ENCODE measurements around the gene UGT1A10. TPM values are rescaled to one million over a fixed set of nuclear protein-coding genes. Genes with fewer than 3 reads are reported as not detected.

The UGT1A10 gene
- total and polyA plus RNA-seq, 10 of the 15 experiments (the other 5 are each of a cell fraction or from before 2014, with no cell fraction given) = not detected

DNA sequence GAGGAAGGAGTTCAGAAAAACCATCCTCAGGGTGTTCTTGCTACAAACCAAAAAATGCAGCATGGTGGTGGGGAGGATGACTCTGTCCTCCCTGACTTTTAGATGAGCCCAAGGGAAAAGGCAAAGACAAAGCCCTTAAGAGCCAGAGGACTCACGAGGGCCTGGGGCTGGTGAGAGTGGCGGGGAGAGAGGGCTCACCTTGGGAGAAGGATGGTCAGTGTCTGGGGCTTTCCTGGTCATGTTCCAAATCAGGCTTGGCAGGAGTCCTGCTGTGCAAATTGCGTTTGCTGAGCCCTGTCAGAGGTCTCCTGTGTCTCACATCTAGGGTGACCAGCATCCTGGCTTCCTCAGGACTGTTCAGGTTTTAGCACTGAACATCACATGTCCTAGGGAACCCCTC lies 128.5 kb downstream of the UGT1A10 start:
- 0% methylated on average over 3 of the region's 3 CpGs for WGBS (ENCODE audit: insufficient coverage, insufficient replicate concordance, low lambda C conversion rate, missing lambda C conversion rate)
- Histone ChIP-seq H3K9ac (ENCODE audit: control insufficient read depth, insufficient read depth, low read length) (no peak overlapping the region), H4K20me1 (ENCODE audit: control insufficient read depth, insufficient read depth) (no peaks in the 10 kb centered on the region), H3K36me3 (ENCODE audit: control insufficient read depth in 2 of 2, insufficient read depth in 2 of 2, low read length in 1 of 2) (no peaks in the 10 kb centered on the region), H3K79me2 (ENCODE audit: control insufficient read depth, insufficient read depth, low read length) (no peaks in the 10 kb centered on the region), H3K4me1 (ENCODE audit: control insufficient read depth, insufficient read depth, low read length) (no peaks in the 10 kb centered on the region), H3K4me3 (no peak overlapping the region), H3K27me3 (replicated peaks in 1 of 2; ENCODE audit: control insufficient read depth in 2 of 2, insufficient read depth in 2 of 2, low read length in 1 of 2) (peaks cover 0 to 3% of the 10 kb centered on the region in 2 experiments; a peak in 1 of 4 replicates), H3K27ac (ENCODE audit: control insufficient read depth, insufficient read depth) (no peak overlapping the region), H3K9me3 (replicated peaks; ENCODE audit: control insufficient read depth, insufficient read depth, low read length) (no peaks in the 10 kb centered on the region), H3K4me2 (ENCODE audit: control insufficient read depth, insufficient read depth) (no peak overlapping the region), H2AFZ (ENCODE audit: control insufficient read depth, low read depth, low read length) (no peak overlapping the region)
- no peak for DNase-seq (ENCODE audit: low read depth, low spot score)
- intact Hi-C loops (cut with micrococcal nuclease; ENCODE audit: unreplicated experiment) = no loop called here
- no peak for FAIRE-seq
- in situ Hi-C loops (cut with MboI) = no loop called here
- SMC1A ChIA-PET (ENCODE audit: uncharacterized antibody, unreplicated experiment) = no interaction called here
- no TSS peak for BruUV-seq (replicated peaks)
- POLR2A ChIA-PET = no interaction called here
- RAD21 ChIA-PET (ENCODE audit: unreplicated experiment) = no interaction called here
- TF ChIP-seq, protein P1, sequence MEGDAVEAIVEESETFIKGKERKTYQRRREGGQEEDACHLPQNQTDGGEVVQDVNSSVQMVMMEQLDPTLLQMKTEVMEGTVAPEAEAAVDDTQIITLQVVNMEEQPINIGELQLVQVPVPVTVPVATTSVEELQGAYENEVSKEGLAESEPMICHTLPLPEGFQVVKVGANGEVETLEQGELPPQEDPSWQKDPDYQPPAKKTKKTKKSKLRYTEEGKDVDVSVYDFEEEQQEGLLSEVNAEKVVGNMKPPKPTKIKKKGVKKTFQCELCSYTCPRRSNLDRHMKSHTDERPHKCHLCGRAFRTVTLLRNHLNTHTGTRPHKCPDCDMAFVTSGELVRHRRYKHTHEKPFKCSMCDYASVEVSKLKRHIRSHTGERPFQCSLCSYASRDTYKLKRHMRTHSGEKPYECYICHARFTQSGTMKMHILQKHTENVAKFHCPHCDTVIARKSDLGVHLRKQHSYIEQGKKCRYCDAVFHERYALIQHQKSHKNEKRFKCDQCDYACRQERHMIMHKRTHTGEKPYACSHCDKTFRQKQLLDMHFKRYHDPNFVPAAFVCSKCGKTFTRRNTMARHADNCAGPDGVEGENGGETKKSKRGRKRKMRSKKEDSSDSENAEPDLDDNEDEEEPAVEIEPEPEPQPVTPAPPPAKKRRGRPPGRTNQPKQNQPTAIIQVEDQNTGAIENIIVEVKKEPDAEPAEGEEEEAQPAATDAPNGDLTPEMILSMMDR (IDR thresholded peaks at IDR 0.05 in 2 of 3, conservative IDR thresholded peaks at IDR 0.05 in 1 of 3; ENCODE audit: control insufficient read depth in 2 of 3, extremely low read depth in 1 of 3, insufficient read depth in 1 of 3, low read depth in 3 of 3, low read length in 3 of 3) = no peak
- TF ChIP-seq ZNF274 (IDR thresholded peaks at IDR 0.05; ENCODE audit: insufficient read depth, insufficient read length) = no peak
- no peak for TF ChIP-seq NR2F1 (conservative IDR thresholded peaks at IDR 0.05)
- TF ChIP-seq SIN3A (IDR thresholded peaks at IDR 0.05; ENCODE audit: low read depth, low read length) = no peak
- no peak for TF ChIP-seq HDAC2 (IDR thresholded peaks at IDR 0.05)
- no peak for TF ChIP-seq TBL1XR1 (IDR thresholded peaks at IDR 0.05; ENCODE audit: low read depth, low read length)
- TF ChIP-seq, protein P2, sequence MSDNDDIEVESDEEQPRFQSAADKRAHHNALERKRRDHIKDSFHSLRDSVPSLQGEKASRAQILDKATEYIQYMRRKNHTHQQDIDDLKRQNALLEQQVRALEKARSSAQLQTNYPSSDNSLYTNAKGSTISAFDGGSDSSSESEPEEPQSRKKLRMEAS (IDR thresholded peaks at IDR 0.05; ENCODE audit: low read depth, low read length) = no peak
- CTCF ChIA-PET = no interaction called here
- no peak for ATAC-seq

Measured in GM12878 (cell line).